GM18499 (cell line): ENCODE results near the gene KLHL25.
"Not testable (repeated sequence)": the region's sequence is repeated elsewhere in the genome, so short reads cannot be mapped to it uniquely, and the experiment has no call there.

Experiments
- ATAC-seq: cut with Tn5 transposase; IDR thresholded peaks from one replicate; pipeline ENCODE4 v1.9.1; 2021; ENCODE audit warnings: moderate number of reproducible peaks; ENCODE audit not compliant: insufficient read depth, unreplicated experiment

KLHL25 gene

DNA sequence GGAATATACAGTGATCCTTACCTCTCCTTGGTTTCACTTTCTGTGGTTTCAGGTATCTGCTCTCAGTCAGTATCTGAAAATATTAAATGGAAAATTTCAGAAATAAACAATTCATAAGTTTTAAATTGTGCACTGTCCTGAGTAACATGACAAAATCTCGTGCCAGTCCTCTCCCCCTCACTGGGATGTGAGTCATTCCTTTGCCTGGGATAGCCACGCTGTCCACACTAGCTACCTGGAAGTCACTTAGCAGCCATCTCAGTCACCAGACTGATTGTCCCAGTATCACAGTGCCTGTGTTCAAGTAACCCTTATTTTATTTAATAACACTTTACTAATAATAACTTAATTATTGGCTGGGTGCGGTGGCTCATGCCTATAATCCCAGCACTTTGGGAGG lies 15.3 kb upstream of the KLHL25 start:
- no peak for ATAC-seq

DNA sequence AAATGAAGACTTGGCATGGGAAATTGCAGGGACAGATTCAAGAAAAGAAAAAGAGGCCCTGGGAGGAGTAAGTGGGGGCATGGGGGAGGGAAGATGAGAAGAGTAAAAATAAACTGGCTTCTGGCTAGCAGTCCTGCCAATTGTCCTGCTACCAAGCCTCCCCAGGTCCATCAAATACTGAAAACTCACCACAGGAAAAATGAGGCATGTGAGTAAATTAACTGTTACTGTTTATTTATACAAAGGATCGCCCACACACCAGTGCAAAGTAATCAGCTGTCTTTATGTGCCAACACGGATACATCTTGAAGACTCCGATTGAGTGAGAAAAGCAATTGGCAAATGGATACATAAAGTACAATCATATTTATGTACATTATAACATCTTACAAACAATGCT lies 10.7 kb upstream of the KLHL25 start:
- ATAC-seq = no peak

DNA sequence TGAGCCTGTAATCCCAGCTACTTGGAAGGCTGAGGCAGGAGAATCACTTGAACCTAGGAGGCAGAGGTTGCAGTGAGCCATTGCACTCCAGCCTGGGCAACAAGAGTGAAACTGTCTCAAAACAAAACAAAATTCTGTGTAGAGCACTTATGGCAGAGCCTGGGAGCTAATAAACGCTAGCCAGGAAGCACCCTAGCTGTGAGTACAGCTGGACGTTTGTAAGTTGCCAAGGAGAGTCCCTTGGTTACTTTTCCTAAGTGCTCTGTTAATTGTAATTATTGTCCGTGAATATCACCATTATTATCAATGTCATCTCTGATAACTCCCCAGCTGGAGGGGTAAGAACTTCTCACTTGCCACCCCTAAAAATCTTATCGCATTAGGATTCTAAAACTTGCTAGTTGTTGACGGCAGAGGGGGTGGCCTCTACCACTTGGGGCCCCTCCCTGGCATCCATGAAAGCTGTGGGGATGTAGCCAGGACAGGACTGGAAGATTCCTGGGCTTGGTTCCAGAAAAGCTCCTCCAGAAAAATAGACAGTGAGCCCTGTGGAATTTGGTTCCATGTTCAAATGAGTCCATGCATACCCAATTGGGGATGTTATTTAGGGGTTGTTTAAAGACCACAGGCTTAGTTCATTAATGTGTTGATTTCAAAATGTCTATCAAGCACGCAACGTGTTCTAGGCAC lies 9.9 kb upstream of the KLHL25 start:
- no peak for ATAC-seq

DNA sequence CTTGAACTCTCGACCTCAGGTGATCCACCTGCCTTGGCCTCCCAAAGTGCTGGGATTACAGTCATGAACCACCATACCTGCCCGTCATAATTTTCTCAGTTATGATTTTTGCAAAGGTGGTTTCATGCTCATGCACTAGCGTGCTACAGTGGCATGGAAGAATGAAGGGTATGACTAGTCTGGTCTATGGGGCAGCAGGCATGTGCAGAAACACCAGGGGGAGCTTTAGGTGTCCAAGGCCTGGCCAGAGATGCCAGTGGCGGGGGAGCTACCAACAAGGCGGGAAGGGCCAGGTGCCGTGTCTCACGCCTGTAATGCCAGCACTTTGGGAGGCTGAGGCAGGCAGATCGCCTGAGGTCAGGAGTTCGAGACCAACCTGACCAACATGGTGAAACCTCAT lies 7.9 kb upstream of the KLHL25 start:
- not testable (repeated sequence) for ATAC-seq

DNA sequence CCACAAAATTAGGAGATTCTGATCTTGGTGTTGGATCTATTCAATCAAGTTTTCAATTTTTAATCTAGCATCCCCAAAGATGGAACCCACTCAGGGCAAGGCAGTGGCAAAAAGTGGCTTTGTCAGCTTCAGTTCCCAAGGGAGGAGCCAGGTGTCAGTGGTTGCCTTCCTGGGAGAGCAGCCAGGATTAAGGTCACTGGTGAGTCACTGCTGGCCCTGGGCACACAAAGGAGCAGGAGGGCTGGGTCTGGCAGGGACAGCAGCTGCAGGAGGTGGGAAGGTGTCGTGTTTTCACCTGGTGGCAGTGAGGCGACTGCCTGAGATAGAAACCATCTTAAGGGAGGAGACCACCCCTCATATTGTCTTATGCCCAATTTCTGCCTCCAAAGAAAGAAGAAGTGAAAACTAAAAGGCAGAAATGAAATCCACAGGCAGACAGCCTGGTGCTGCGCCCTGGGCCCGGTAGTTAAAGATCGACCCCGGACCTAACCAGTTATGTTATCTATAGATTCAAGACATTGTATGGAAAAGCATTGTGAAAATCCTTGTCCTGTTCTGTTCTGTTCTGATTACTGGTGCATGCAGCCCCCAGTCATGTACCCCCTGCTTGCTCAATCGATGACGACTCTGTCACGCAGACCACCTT lies 5.9 kb upstream of the KLHL25 start:
- no peak for ATAC-seq

DNA sequence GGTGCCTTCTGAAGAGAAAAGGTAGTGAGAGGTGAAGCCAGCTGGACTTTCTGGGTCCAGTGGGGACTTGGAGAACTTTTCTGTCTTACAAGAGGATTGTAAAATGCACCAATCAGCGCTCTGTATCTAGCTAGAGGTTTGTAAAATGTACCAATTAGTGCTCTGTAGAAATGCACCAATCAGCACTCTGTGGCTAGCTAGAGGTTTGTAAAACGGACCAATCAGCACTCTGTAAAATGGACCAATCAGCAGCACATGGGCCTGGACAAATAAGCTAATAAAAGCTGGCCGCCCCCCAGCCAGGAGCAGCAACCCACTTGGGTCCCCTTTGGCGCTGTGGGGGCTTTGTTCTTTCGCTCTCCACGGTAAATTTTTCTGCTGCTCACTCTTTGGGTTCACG lies 1.6 kb upstream of the KLHL25 start:
- not testable (repeated sequence) for ATAC-seq

DNA sequence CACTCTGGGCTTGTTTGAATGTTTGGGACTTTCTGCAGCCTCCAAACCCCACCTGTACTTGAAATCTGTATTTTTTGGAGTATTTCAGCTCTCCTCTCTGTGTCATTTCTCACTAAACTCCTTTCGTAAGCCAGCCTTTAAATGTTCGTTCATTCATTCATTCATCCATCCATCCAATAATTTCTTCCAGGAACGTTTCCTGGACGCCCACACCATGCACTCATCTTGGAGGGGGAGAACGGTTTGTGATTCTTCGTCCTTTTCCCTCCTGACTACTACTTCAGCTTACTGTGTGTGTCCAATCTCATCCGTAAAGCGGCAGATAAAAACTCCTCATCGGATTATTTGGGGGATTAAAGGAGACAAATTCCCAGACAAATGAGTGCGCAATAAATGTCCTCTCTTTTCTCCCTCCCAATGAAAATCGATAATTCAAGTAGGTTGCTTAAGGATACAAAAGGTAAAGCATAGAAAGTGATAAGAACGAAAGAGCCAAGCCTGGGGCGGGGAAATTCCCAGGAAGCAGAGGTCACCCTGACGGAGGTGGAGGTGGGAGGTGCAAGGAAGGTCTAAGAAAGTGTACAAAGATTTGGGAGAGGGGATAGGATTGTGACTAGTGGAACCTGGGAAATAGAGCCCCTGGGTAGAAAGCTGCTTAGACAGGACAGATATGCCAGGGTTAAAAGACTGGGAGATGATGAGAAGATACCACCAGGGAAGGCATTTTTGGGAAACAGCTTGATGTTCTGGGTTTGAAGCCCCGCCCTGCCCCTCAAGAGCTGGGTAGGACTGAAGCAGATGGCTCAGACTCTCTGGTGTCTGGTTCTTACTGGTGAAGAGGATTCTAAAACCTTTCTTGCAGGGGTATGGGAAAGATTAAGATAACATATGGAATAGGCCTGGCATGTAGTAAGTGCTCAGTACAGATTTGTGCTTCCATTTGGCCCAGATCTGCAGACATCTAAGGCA lies 896 bp upstream of the KLHL25 start:
- no peak for ATAC-seq

DNA sequence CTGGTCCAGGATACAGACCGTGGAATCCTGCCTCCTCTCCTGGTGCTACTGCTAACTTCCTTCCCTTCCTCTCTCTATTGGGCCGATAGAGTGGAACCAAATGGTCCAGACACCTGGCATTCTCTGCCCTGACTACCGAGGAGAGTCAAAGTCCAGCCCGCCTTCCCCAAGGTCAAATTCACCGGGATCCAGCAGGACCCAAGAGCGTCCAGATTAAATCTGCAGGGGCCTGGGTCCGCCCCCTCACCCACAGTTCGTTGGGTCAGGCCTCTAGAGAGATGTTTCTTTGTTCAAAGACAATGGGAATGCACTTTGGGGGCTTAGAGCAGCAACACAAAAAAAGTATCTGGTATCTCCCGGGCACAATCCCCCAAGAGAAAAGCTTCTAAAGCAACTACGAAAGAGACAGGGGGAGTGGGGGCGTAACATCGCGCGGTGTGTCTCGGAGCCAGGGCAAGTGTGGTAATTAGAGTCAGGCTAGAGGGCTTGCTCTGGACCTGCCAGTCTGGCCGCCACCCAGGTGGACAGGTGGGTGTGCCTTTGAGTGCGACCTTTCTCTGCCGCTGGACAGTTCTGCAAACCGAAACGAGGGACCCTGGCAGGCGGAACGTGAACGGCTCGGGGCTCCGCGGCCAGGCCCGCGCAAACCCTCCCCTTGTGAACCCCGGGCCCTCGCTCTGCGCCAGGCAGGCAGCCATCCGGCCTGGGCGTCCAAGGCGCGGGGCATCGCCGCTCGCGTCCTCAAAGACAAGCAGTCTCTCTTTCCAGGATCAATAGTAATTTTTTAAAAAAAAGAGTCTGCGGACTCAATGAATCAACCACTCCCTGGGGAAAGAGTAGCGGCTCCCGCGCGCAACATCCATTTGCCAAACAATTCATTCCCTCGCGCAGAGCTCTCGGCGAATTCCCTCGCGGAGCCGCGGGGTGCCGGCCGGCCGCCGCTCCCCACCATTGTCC lies 806 bp downstream of the KLHL25 start:
- ATAC-seq = no peak

DNA sequence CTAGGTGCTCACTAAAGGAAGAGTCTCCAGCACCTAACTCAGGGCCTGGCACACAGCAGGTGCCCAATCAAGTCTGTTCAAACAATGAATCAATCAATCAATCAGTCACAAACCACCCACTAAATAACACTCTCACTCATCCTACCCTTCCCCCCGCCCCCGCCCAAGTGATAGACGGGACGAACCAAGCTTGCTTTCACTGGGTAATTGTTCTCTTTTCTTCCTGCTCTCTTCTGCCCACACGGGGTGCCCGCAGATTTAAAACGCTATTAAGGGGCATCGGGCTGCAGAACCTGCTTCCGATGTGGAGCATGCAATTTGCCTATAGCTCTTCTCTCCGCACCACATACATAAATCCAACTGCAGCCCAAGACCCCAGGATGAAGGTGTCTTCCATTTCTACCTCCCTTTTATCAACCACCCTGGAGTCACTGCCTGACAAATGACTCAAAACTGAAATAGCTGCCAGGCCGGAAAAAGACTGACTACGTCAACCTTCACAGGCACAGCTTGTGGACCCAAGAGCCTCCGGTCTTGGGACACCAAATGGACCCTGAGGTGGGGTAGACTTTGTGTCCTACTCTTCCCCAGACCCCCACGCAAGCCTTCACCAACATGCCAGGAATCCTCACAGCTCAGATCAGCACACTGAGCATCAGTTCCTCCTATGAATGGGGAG lies 1.7 kb downstream of the KLHL25 start:
- ATAC-seq = no peak

DNA sequence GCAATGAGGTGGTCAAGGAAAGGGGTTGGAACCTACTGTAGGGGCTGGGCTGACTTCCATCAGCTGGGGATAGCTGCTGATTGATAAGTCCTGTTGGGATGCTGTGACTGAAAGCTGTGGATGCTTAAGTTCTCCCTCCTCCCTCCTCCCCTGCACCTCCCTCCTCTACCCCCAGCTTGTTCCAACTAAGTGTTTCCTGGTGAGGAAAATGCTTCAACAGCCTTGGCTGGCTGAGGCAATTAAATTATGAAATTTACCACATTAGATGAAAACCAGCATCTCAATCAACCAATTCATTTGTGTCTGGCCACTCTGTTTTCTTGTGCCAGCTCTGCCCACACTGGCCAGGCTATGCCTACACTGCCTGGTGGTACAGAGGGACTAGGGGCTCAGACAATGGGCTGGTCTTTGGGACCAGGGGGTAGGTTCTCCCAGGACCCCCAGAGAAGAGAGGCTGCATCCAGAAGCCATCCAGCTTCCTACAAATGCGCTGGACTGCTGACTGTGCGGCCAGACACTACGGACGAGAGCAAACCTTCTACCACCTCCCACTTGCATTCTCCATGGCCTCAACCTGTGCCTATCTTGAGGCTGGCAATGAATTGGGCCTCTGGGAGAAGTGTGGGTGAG lies 2.5 kb downstream of the KLHL25 start:
- no peak for ATAC-seq

DNA sequence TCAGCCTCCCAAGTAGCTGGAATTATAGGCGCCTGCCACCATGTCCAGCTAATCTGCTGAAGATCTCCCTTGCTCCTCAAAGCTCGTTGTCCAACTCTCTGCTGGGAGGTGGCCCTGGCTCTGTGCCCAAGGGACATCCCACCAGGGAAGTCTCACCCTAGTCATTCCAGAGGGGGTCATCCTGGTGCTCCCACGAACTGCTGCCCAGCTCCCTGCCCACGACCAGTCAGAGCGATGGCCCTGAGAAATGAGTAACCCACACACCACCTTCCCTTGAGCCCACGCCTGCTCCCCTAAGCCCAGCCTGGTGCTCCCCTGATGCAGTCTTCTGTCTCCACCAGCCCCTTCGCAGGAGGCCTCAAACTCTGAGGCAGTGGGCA lies 5.2 kb downstream of the KLHL25 start:
- ATAC-seq = no peak

DNA sequence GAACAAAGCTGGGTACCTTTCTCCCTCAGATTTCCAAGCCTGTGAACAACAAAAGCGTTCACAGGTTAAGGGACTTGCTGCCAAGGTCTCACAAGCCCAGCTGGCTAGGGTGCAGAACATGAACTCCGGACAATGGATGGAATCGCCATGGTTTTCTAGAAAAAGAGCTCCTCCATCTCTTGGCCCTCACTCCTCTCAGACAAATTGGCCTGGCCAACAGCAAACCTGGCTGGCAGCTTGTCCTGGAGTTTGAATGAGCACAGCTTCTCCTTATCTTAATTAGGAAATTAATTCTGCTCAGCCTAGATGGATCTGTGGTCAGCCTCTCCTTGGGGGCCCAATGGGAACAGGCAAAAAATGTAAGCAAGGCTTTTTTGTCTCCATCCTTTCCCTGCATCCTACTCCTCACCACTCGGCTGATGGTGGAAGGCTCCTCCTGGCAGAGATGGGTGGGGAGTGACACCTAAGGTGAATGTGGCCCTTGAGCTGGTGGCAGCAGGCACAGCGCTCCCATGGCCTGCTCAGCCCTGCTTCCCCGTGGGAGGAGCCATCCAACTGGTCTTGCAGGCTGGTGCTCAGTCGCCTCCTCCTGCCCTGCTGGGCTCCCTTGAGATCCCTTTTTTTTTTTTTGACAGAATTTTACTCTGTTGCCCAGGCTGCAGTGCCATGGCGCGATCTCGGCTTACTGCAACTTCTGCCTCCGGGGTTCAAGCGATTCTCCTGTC lies 5.8 kb downstream of the KLHL25 start:
- ATAC-seq = no peak

DNA sequence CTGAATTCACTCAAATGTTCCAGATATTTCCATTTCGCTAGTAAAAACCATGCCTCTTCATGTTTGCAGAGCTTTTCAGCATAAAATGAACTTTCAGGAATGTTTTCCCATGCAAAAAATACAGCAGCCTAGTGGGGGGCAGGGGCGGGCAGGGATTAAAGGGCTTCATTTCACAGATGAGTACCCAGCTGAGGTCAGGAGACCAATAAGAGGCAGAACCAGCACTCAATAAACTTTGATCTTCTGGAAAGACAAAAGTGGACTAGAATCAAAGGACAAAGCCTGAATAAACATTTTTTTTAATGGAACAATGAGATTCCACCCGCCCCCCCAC lies 8.0 kb downstream of the KLHL25 start:
- ATAC-seq = no peak

DNA sequence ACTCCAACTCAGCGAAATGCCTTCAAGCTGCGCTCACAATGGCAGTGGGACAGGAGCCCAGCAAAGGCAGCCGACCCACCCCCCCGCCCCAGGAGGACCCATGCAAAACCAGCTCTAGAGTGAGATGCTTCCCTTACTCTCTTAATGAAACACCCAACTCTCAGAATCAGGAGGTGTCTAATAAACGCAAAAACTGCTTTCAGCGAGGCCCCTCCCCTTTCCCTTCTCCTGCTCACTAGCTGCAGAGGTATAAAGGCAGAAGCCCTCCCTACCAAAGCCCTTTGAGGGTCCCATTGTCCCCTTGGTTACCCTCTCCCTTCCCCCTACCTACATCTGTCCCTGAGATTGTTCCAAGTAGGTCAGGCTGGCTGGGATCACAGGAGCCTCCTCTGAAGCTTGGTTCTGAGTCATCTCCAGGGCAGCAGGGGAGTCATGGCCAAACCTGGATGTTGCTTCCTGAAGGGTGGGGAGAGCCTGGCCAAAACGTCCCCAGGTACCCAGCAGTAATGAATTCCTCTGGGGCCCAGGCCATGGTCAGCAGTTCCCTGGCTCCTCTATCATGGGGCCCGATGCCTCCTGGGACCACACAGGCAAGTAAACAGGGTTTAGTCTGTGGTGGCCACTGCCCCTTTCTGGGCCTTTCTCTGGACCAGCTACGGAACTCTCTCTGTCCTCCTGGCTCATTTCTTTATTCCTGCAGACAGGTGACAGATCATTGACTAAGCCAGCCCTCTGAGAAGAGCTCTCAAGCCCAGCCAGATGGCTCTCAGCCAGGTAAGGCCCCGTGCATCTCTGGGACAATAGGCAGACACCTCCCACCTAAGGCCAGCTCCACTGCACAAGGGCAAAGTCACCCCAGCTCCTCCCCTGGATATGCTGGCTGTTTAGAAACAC lies 8.6 kb downstream of the KLHL25 start:
- ATAC-seq = no peak

DNA sequence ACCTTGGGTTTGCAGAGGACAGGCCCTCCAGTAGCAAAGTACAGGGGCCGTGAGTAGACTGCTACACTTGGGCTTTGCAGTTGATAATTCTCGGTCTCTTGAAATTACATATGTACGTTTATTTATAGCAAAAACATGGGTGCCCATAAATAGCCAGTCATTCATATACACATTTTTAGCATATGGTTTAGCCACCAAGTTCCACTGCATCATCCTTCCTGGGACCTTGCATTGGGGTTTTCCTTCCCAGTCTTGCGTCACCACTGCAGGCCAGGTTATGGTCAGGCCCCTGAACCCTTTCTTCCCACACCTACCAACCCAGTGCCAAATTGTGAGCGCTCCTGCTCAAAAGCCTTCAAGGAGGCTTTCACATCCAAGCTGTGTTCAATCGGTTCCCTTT lies 12.7 kb downstream of the KLHL25 start:
- no peak for ATAC-seq

DNA sequence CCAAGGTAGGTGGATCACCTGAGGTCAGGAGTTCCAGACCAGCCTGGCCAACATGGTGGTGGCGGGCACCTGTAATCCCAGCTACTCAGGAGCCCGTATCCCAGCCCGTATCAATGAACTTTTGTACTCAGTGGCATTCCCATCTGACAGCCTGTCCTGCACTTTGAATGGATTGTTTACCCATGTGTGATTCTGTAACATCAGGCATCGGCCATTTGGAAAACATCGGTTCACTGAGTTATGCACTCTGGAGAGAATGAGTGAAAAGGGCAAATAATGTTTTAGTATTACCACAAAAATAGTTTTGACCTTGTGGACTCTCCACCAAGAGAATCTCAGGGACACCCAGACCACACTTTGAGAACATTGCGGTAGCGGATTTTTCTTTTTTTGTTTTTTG lies 13.6 kb downstream of the KLHL25 start:
- no peak for ATAC-seq

DNA sequence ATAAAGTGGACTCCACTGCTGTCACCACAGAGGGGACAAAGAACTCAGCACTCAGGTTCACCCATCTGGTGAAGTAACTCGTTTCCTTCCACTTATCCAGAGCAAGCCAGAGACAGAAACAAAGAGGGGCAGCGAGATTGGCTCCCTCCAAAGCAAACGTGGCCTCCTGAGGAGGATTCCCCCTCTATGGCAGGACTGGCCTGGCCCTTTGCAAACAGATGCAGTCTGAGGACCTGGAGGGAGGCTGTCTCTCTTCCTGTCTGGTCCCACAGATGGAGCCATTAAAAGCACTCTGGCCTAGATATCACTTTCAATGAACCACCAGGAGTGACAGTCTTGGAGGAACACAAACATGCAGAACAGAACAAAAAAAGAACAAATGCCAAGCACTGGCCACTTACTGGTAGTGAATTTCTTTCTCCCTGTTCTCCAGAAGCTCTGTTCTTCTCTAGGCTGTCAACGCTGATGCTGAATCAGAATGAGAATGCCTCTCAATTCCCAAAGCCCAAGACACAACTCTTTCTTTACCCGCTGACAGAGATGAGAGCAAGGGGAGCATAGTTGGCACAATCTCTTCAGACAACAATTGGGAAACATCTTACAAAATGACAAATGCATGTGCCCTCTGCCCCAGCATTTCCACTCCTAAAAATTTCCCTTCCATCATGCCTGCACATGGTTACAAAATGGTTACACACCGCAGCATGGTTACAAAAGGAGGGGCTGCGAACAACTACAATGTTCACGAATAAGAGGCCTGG lies 14.3 kb downstream of the KLHL25 start:
- ATAC-seq = no peak
